Measurements from ENCODE around the gene FDXR.

The FDXR gene

GRCh38 chr17:74919440-74920305 is 46.9 kb upstream of the FDXR start:
- Histone ChIP-seq H3K9me2 (replicated peaks; ENCODE audit: insufficient read depth, low read length) (no peaks in the 10 kb centered on the region), H2AFZ (ENCODE audit: low read length) (no peak overlapping the region)

GRCh38 chr17:74918906-74919305 is 46.1 kb upstream of the FDXR start:
- H3K9me3 ChIP-seq (replicated peaks; ENCODE audit: insufficient read depth, low read length) = no peaks in the 10 kb centered on the region
- H3K9me2 ChIP-seq (replicated peaks; ENCODE audit: insufficient read depth, low read length) = no peaks in the 10 kb centered on the region
- no peaks in the 10 kb centered on the region for H3K4me1 ChIP-seq (ENCODE audit: low read length)
- H3K4me3 ChIP-seq (ENCODE audit: low read length) = no peak overlapping the region
- DNase-seq = no peak
- no peaks in the 10 kb centered on the region for H3K36me3 ChIP-seq (replicated peaks; ENCODE audit: insufficient read depth, low read length)
- TF ChIP-seq, protein P1, sequence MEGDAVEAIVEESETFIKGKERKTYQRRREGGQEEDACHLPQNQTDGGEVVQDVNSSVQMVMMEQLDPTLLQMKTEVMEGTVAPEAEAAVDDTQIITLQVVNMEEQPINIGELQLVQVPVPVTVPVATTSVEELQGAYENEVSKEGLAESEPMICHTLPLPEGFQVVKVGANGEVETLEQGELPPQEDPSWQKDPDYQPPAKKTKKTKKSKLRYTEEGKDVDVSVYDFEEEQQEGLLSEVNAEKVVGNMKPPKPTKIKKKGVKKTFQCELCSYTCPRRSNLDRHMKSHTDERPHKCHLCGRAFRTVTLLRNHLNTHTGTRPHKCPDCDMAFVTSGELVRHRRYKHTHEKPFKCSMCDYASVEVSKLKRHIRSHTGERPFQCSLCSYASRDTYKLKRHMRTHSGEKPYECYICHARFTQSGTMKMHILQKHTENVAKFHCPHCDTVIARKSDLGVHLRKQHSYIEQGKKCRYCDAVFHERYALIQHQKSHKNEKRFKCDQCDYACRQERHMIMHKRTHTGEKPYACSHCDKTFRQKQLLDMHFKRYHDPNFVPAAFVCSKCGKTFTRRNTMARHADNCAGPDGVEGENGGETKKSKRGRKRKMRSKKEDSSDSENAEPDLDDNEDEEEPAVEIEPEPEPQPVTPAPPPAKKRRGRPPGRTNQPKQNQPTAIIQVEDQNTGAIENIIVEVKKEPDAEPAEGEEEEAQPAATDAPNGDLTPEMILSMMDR (IDR thresholded peaks at IDR 0.05; ENCODE audit: low read length) = no peak
- TF ChIP-seq EZH2 (optimal IDR thresholded peaks at IDR 0.05; ENCODE audit: low read depth, low read length) (no peak), EZH2phosphoT487 (IDR thresholded peaks at IDR 0.05; ENCODE audit: low read length) (no peak)
- no peak overlapping the region for H3K4me2 ChIP-seq (ENCODE audit: low read depth, low read length)
- no peak overlapping the region for H3K27ac ChIP-seq (ENCODE audit: low read length)
- H3K79me2 ChIP-seq (ENCODE audit: low read length) = no peaks in the 10 kb centered on the region
- no peaks in the 10 kb centered on the region for H3F3A ChIP-seq (ENCODE audit: insufficient read depth, low read length)
- H2AFZ ChIP-seq (ENCODE audit: low read length) = no peak overlapping the region
- no peaks in the 10 kb centered on the region for H4K20me1 ChIP-seq (ENCODE audit: insufficient read depth, low read length)
- peaks cover 90% of the 10 kb centered on the region for H3K27me3 ChIP-seq (replicated peaks; ENCODE audit: insufficient read depth, low read length)
- H3K9ac ChIP-seq (ENCODE audit: low read length) = no peak overlapping the region

More at GRCh38 chr17:74919440-74920305, 46.9 kb upstream of the FDXR start:
- H3K9me3 ChIP-seq (replicated peaks; ENCODE audit: insufficient read depth, low read length) = no peaks in the 10 kb centered on the region
- peak; percentile 45 for DNase-seq
- H3K4me2 ChIP-seq (ENCODE audit: low read depth, low read length) = peak overlapping the region; percentile 24; the same call in 1 of the 2 replicates
- no peaks in the 10 kb centered on the region for H3K36me3 ChIP-seq (replicated peaks; ENCODE audit: insufficient read depth, low read length)
- peaks cover 94% of the 10 kb centered on the region for H3K27me3 ChIP-seq (replicated peaks; ENCODE audit: insufficient read depth, low read length)
- no peak overlapping the region for H3K27ac ChIP-seq (ENCODE audit: low read length)
- no peak overlapping the region for H3K9ac ChIP-seq (ENCODE audit: low read length)
- no peaks in the 10 kb centered on the region for H3K79me2 ChIP-seq (ENCODE audit: low read length)
- TF ChIP-seq, protein P1 (IDR thresholded peaks at IDR 0.05; ENCODE audit: low read length) = peak; percentile 45
- TF ChIP-seq EZH2phosphoT487 (IDR thresholded peaks at IDR 0.05; ENCODE audit: low read length) = no peak
- H3F3A ChIP-seq (ENCODE audit: insufficient read depth, low read length) = no peaks in the 10 kb centered on the region
- H4K20me1 ChIP-seq (ENCODE audit: insufficient read depth, low read length) = no peaks in the 10 kb centered on the region; the same call in 1 of the 2 replicates
- H3K4me1 ChIP-seq (ENCODE audit: low read length) = no peaks in the 10 kb centered on the region
- H3K4me3 ChIP-seq (ENCODE audit: low read length) = no peak overlapping the region

DNA sequence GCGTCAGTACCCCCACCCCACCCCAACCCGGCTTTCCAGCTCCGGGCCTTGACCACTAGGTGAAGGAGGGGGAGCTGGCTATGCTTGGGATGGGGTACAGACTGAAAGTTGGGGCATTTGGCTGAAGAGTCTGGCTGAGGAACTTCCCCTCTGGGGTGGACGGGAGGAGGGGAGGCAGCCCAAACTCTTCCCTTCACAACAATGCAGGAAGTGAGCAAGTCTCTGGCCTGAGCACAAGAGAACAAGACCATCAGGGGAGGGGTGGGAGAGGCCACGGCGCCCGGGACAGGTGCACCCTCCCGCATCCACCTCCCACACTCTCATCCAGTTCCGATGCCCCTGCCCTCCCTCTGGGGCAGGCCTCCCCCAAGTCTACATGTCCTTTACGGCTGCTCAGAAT is 44.6 kb upstream of the FDXR start:
- Histone ChIP-seq H3K27me3 (replicated peaks; ENCODE audit: insufficient read depth, low read length) (peaks cover 75% of the 10 kb centered on the region), H3K9me3 (replicated peaks; ENCODE audit: insufficient read depth, low read length) (no peaks in the 10 kb centered on the region), H4K20me1 (ENCODE audit: insufficient read depth, low read length) (no peaks in the 10 kb centered on the region), H3K36me3 (replicated peaks; ENCODE audit: insufficient read depth, low read length) (no peaks in the 10 kb centered on the region), H3K4me1 (ENCODE audit: low read length) (no peaks in the 10 kb centered on the region), H3K79me2 (ENCODE audit: low read length) (no peaks in the 10 kb centered on the region), H3F3A (ENCODE audit: insufficient read depth, low read length) (no peaks in the 10 kb centered on the region), H3K9me2 (replicated peaks; ENCODE audit: insufficient read depth, low read length) (no peaks in the 10 kb centered on the region), H3K9ac (ENCODE audit: low read length) (no peak overlapping the region), H3K4me3 (ENCODE audit: low read length) (no peak overlapping the region), H3K27ac (ENCODE audit: low read length) (no peak overlapping the region), H3K4me2 (ENCODE audit: low read depth, low read length) (no peak overlapping the region), H2AFZ (ENCODE audit: low read length) (no peak overlapping the region)
- TF ChIP-seq, protein P1 (IDR thresholded peaks at IDR 0.05; ENCODE audit: low read length) = no peak
- TF ChIP-seq EZH2 (optimal IDR thresholded peaks at IDR 0.05; ENCODE audit: low read depth, low read length) (no peak), EZH2phosphoT487 (IDR thresholded peaks at IDR 0.05; ENCODE audit: low read length) (no peak)
- no peak for DNase-seq

All from MM.1S (cell line).